H9 (cell line): ENCODE results near the gene MERTK. TPM values are rescaled to one million over a fixed set of nuclear protein-coding genes. Genes with fewer than 3 reads are reported as not detected.

Experiments
- DNase-seq: peaks from one replicate; pipeline ENCODE4 v3.0.0-alpha.2; 2017
- H2AFZ ChIP-seq: one replicate; pipeline ENCODE4 v1.6.1; 2013; ENCODE audit warnings: mild to moderate bottlenecking, low read length, control low read depth, moderate library complexity
- H2AK5ac ChIP-seq: 2 replicates; pipeline ENCODE4 v1.6.1; 2013; ENCODE audit warnings: low read length, control low read depth, mixed read lengths; ENCODE audit not compliant: insufficient read length
- H2BK120ac ChIP-seq: one replicate; pipeline ENCODE4 v1.6.1; 2013; ENCODE audit warnings: low read depth, mild to moderate bottlenecking, low read length, control low read depth, inconsistent platforms; ENCODE audit not compliant: poor library complexity, severe bottlenecking
- H2BK12ac ChIP-seq: 2 replicates; pipeline ENCODE4 v1.6.1; 2013; ENCODE audit warnings: low read length, control low read depth, mixed read lengths, low read depth; ENCODE audit not compliant: insufficient read length
- H2BK15ac ChIP-seq: 2 replicates; pipeline ENCODE4 v1.6.1; 2013; ENCODE audit warnings: low read depth, low read length, control low read depth
- H2BK20ac ChIP-seq: one replicate; pipeline ENCODE4 v1.6.1; 2013; ENCODE audit warnings: low read depth, mild to moderate bottlenecking, low read length, control low read depth, inconsistent platforms; ENCODE audit not compliant: poor library complexity, severe bottlenecking
- H2BK5ac ChIP-seq: 2 replicates; pipeline ENCODE4 v1.6.1; 2013; ENCODE audit warnings: low read length, control low read depth, mixed read lengths; ENCODE audit not compliant: insufficient read length
- H3K14ac ChIP-seq: 2 replicates; pipeline ENCODE4 v1.6.1; 2013; ENCODE audit warnings: low read length, control low read depth; ENCODE audit not compliant: insufficient read depth
- H3K18ac ChIP-seq: 2 replicates; pipeline ENCODE4 v1.6.1; 2013; ENCODE audit warnings: low read depth, mild to moderate bottlenecking, mixed read lengths, low read length, control low read depth; ENCODE audit not compliant: insufficient read length
- H3K23ac ChIP-seq: 2 replicates; pipeline ENCODE4 v1.6.1; 2013; ENCODE audit warnings: low read length, control low read depth, mixed read lengths, low read depth; ENCODE audit not compliant: insufficient read length
- H3K23me2 ChIP-seq: 2 replicates; pipeline ENCODE4 v1.6.1; 2013; ENCODE audit warnings: low read depth, mild to moderate bottlenecking, mixed read lengths, low read length, control low read depth; ENCODE audit not compliant: insufficient read length, poor library complexity, severe bottlenecking
- H3K27ac ChIP-seq: 2 replicates; pipeline ENCODE4 v1.5.1; 2013; ENCODE audit warnings: low read length, control low read depth, mixed read lengths, low read depth; ENCODE audit not compliant: insufficient read length
- H3K27me3 ChIP-seq: 2 replicates; pipeline ENCODE4 v1.6.1; 2013; ENCODE audit warnings: low read length, control low read depth, inconsistent platforms; ENCODE audit not compliant: insufficient read depth
- H3K4ac ChIP-seq: 2 replicates; pipeline ENCODE4 v1.6.1; 2013; ENCODE audit warnings: low read depth, mild to moderate bottlenecking, control low read depth, inconsistent platforms, low read length, moderate library complexity
- H3K4me1 ChIP-seq: 2 replicates; pipeline ENCODE4 v1.6.1; 2013; ENCODE audit warnings: low read length, control low read depth, inconsistent platforms; ENCODE audit not compliant: insufficient read depth
- H3K4me2 ChIP-seq: 2 replicates; pipeline ENCODE4 v1.6.1; 2013; ENCODE audit warnings: low read length, control low read depth, mixed read lengths; ENCODE audit not compliant: insufficient read length, insufficient read depth
- H3K56ac ChIP-seq: 2 replicates; pipeline ENCODE4 v1.6.1; 2013; ENCODE audit warnings: low read depth, mild to moderate bottlenecking, mixed read lengths, low read length, control low read depth; ENCODE audit not compliant: insufficient read length
- H3K79me1 ChIP-seq: 2 replicates; pipeline ENCODE4 v1.6.1; 2013; ENCODE audit warnings: low read depth, mild to moderate bottlenecking, moderate library complexity, low read length, control low read depth, inconsistent platforms; ENCODE audit not compliant: insufficient read depth, poor library complexity, severe bottlenecking
- H3K79me2 ChIP-seq: 2 replicates; pipeline ENCODE4 v1.6.1; 2013; ENCODE audit warnings: low read length, control low read depth, inconsistent platforms; ENCODE audit not compliant: insufficient read depth
- H3K9ac ChIP-seq: 2 replicates; pipeline ENCODE4 v1.6.1; 2013; ENCODE audit warnings: low read length, control low read depth, mixed read lengths; ENCODE audit not compliant: insufficient read length; ENCODE audit errors: extremely low read depth
- H3K9me3 ChIP-seq: one replicate; pipeline ENCODE4 v1.6.1; 2013; ENCODE audit warnings: low read depth, low read length, inconsistent platforms; ENCODE audit not compliant: control insufficient read depth
- H3T11ph ChIP-seq: one replicate; pipeline ENCODE4 v1.6.1; 2013; ENCODE audit warnings: mild to moderate bottlenecking, low read length, control low read depth, inconsistent platforms
- H4K20me1 ChIP-seq: one replicate; pipeline ENCODE4 v1.6.1; 2013; ENCODE audit not compliant: control insufficient read depth, insufficient read length, insufficient read depth
- H4K5ac ChIP-seq: 2 replicates; pipeline ENCODE4 v1.6.1; 2013; ENCODE audit warnings: low read depth, mild to moderate bottlenecking, mixed read lengths, low read length, control low read depth; ENCODE audit not compliant: insufficient read length
- H4K8ac ChIP-seq: replicated peaks from 2 replicates; pipeline ENCODE4 v1.6.1; 2013; ENCODE audit warnings: low read length, control low read depth, mixed read lengths, low read depth; ENCODE audit not compliant: insufficient read length
- H4K91ac ChIP-seq: 2 replicates; pipeline ENCODE4 v1.6.1; 2013; ENCODE audit warnings: low read depth, mild to moderate bottlenecking, moderate library complexity, mixed read lengths, low read length, control low read depth; ENCODE audit not compliant: insufficient read length
- H3K27ac Mint-ChIP-seq, 3 experiments: 2 replicates in 2 of 3; 3 replicates in 1 of 3; pipeline ENCODE4 v1.8.0; 2020 to 2021; ENCODE audit warnings: mixed read lengths in 3 of 3, mild to moderate bottlenecking in 1 of 3, moderate library complexity in 1 of 3
- H3K27me3 Mint-ChIP-seq: 2 replicates; pipeline ENCODE4 v1.8.0; 2021; ENCODE audit warnings: low read depth, mild to moderate bottlenecking, moderate library complexity, mixed read lengths
- H3K36me3 Mint-ChIP-seq, 3 experiments: 2 replicates in 2 of 3; 3 replicates in 1 of 3; pipeline ENCODE4 v1.8.0; 2020 to 2021; ENCODE audit warnings: low read depth in 3 of 3, mixed read lengths in 3 of 3; ENCODE audit not compliant: insufficient read depth in 1 of 3
- H3K4me1 Mint-ChIP-seq, 2 experiments: 2 replicates each; pipeline ENCODE4 v1.8.0; 2020; ENCODE audit warnings: mixed read lengths in 2 of 2
- H3K4me3 Mint-ChIP-seq, 2 experiments: 2 replicates in 1 of 2; 3 replicates in 1 of 2; pipeline ENCODE4 v1.8.0; 2020 to 2021; ENCODE audit warnings: mild to moderate bottlenecking in 2 of 2, mixed read lengths in 2 of 2, moderate library complexity in 1 of 2
- H3K9me3 Mint-ChIP-seq, 2 experiments: 2 replicates in 1 of 2; 3 replicates in 1 of 2; pipeline ENCODE4 v1.8.0; 2020; ENCODE audit warnings: mild to moderate bottlenecking in 2 of 2, mixed read lengths in 2 of 2, moderate library complexity in 1 of 2
- WGBS: extraction: QIAGEN DNeasy Blood & Tissue Kit; methylation state at CpG from one replicate; pipeline ENCODE4 v1.1.7; 2013; ENCODE audit warnings: missing lambda C conversion rate, low lambda C conversion rate, mixed read lengths; ENCODE audit not compliant: insufficient read length; ENCODE audit errors: extremely low coverage; 5-methylcytosine and 5-hydroxymethylcytosine counted together
- total RNA-seq: library from RNA; stranded (reverse); gene quantifications from 2 replicates; pipeline ENCODE4 v1.2.1, GENCODE V29; 2021
- TF ChIP-seq, protein P1 (sequence below): fragments of 200-600 bp; sonication (generic); conservative IDR thresholded peaks from 3 replicates; pipeline ENCODE4 v1.8.0; 2021; ENCODE audit warnings: antibody characterized with exemption, mild to moderate bottlenecking

MERTK gene
- total RNA-seq, 1 experiment from 2014 or later, result 4.8 TPM

DNA sequence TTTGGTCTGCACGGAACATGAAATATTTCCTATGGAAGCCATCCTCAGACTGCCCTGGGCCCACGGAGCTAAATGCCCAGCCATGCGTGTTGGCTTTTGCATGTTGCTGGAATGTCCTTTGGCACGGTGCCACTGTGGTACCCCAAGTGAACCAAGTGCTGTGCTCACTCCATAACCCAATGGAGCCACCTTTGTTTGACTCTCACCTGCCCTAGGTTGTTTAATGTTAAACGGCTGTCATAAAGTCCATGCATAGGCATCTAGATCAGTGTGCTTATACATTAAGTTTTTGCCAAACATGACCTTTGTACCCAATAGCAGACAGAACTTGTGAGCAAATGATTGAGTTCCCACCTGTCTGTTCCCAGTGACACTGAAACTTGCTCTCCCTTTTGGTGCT is 96.7 kb downstream of the MERTK start:
- H3K9me3 ChIP-seq, result no peaks in the 10 kb centered on the region
- Mint-ChIP-seq H3K4me1 (peaks cover 2 to 4% of the 10 kb centered on the region in 2 experiments; a peak in 3 of 4 replicates), H3K4me3 (no peak overlapping the region), H3K9me3 (no peaks in the 10 kb centered on the region), H3K27me3 (no peaks in the 10 kb centered on the region), H3K27ac (no peak overlapping the region), H3K36me3 (peaks cover 0 to 12% (median 0%) of the 10 kb centered on the region in 3 experiments; a peak in 6 of 7 replicates)
- no peak overlapping the region for H2BK15ac ChIP-seq
- no peak overlapping the region for H3K23ac ChIP-seq
- H3K27ac ChIP-seq, result no peak overlapping the region
- peaks cover 2% of the 10 kb centered on the region; the same call in 1 of the 2 replicates for H3K4me1 ChIP-seq
- no peak overlapping the region for H3K9ac ChIP-seq
- no peak for DNase-seq
- H3T11ph ChIP-seq, result no peak overlapping the region
- H3K23me2 ChIP-seq, result no peaks in the 10 kb centered on the region
- H2BK120ac ChIP-seq, result no peak overlapping the region
- H3K4ac ChIP-seq, result no peak overlapping the region
- no peaks in the 10 kb centered on the region for H4K20me1 ChIP-seq
- H2AK5ac ChIP-seq, result no peak overlapping the region
- H2BK5ac ChIP-seq, result no peak overlapping the region
- no peak overlapping the region for H3K4me2 ChIP-seq
- no peak overlapping the region for H4K8ac ChIP-seq
- H3K18ac ChIP-seq, result no peak overlapping the region
- no peak overlapping the region for H4K5ac ChIP-seq
- no peaks in the 10 kb centered on the region for H3K79me1 ChIP-seq
- WGBS, result no CpG with 5 or more reads among the region's 5 CpGs
- H3K14ac ChIP-seq, result no peak overlapping the region
- no peak overlapping the region for H2AFZ ChIP-seq
- H3K56ac ChIP-seq, result no peak overlapping the region
- H3K79me2 ChIP-seq, result no peaks in the 10 kb centered on the region
- TF ChIP-seq, protein P1, sequence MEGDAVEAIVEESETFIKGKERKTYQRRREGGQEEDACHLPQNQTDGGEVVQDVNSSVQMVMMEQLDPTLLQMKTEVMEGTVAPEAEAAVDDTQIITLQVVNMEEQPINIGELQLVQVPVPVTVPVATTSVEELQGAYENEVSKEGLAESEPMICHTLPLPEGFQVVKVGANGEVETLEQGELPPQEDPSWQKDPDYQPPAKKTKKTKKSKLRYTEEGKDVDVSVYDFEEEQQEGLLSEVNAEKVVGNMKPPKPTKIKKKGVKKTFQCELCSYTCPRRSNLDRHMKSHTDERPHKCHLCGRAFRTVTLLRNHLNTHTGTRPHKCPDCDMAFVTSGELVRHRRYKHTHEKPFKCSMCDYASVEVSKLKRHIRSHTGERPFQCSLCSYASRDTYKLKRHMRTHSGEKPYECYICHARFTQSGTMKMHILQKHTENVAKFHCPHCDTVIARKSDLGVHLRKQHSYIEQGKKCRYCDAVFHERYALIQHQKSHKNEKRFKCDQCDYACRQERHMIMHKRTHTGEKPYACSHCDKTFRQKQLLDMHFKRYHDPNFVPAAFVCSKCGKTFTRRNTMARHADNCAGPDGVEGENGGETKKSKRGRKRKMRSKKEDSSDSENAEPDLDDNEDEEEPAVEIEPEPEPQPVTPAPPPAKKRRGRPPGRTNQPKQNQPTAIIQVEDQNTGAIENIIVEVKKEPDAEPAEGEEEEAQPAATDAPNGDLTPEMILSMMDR, result no peak
- no peak overlapping the region for H2BK20ac ChIP-seq
- no peaks in the 10 kb centered on the region for H3K27me3 ChIP-seq
- no peak overlapping the region for H2BK12ac ChIP-seq
- no peak overlapping the region for H4K91ac ChIP-seq
